Muscle of leg (tissue), 11 donors: Measurements from ENCODE around the gene MAST4. TPM values are rescaled to one million over a fixed set of nuclear protein-coding genes. Genes with fewer than 3 reads are reported as not detected.

Experiments used
- DNase-seq: peaks from one replicate; pipeline ENCODE4 v3.0.0; 2013
- H3K27ac ChIP-seq: one replicate; pipeline ENCODE4 v1.5.1; 2013; ENCODE audit warnings: mild to moderate bottlenecking, low read length, control low read depth
- H3K27me3 ChIP-seq: one replicate; pipeline ENCODE4 v1.6.1; 2013; ENCODE audit warnings: low read length; ENCODE audit not compliant: control insufficient read depth, insufficient read depth
- H3K36me3 ChIP-seq: one replicate; pipeline ENCODE4 v1.6.1; 2013; ENCODE audit warnings: low read length; ENCODE audit not compliant: control insufficient read depth, insufficient read depth
- H3K4me1 ChIP-seq: one replicate; pipeline ENCODE4 v1.6.1; 2013; ENCODE audit warnings: low read length; ENCODE audit not compliant: control insufficient read depth, insufficient read depth
- H3K4me3 ChIP-seq: one replicate; pipeline ENCODE4 v1.5.1; 2013; ENCODE audit warnings: low read length, control low read depth
- H3K9me3 ChIP-seq: replicated peaks from 2 replicates; pipeline ENCODE4 v1.6.1; 2013; ENCODE audit warnings: low read depth, low read length; ENCODE audit not compliant: control insufficient read depth
- WGBS: methylation state at CpG from one replicate; pipeline ENCODE4 v1.1.5; 2013; ENCODE audit warnings: missing lambda C conversion rate; ENCODE audit not compliant: insufficient coverage; 5-methylcytosine and 5-hydroxymethylcytosine counted together
- polyA plus RNA-seq, 8 donors: library from polyadenylated mRNA; unstranded; fragments of 120-200 nt; gene quantifications; one replicate each; pipeline versions ENCODE4 v1.2.1 to v1.2.3, GENCODE V29; 2013; ENCODE audit warnings: inconsistent platforms in 1 of 8, low replicate concordance in 1 of 8; ENCODE audit not compliant: insufficient read length in 8 of 8, insufficient read depth in 1 of 8
- total RNA-seq: library from RNA; stranded (reverse); fragments of 120-200 nt; gene quantifications from one replicate; pipeline ENCODE4 v1.2.4, GENCODE V29; 2013

MAST4 gene
- total and polyA plus RNA-seq, 9 donors = 7.3 to 15.4 (median 10.9) TPM

DNA sequence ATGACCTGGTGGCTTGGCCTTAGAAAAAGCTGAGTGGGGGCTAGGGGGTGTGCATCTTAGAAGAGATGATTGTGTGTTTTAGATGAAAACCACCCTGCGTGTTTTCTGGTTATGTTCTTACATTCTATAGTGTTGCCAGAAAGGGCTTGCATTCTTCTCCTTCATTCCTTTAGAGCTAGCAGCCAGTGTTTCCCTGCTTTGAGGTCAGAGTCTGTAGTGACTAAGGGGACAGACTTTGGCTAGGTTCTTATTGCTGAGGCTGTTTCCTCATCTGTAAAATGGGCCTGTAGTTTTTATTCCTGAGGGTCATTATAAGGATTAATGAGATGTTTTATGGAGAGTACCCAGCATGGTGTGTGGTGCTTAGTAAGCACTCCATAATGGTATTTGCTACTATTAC, 6.4 kb downstream of the MAST4 start:
- peaks cover 21% of the 10 kb centered on the region for H3K27me3 ChIP-seq
- no peaks in the 10 kb centered on the region for H3K36me3 ChIP-seq
- H3K9me3 ChIP-seq = no peaks in the 10 kb centered on the region
- no CpG with 5 or more reads among the region's 1 CpG for WGBS
- H3K4me3 ChIP-seq = no peak overlapping the region
- peaks cover under 1% of the 10 kb centered on the region for H3K4me1 ChIP-seq
- DNase-seq = no peak
- no peak overlapping the region for H3K27ac ChIP-seq

- H3K4me1 ChIP-seq = no peaks in the 10 kb centered on the region
- no peak overlapping the region for H3K4me3 ChIP-seq
- H3K9me3 ChIP-seq = no peaks in the 10 kb centered on the region
- no peaks in the 10 kb centered on the region for H3K36me3 ChIP-seq
- no peak overlapping the region for H3K27ac ChIP-seq
- no peak for DNase-seq
- H3K27me3 ChIP-seq = peaks cover 15% of the 10 kb centered on the region
- no CpG with 5 or more reads among the region's 1 CpG for WGBS
These were observed 7.0 kb downstream of the MAST4 start for GRCh38 chr5:66603164-66603563.

DNA sequence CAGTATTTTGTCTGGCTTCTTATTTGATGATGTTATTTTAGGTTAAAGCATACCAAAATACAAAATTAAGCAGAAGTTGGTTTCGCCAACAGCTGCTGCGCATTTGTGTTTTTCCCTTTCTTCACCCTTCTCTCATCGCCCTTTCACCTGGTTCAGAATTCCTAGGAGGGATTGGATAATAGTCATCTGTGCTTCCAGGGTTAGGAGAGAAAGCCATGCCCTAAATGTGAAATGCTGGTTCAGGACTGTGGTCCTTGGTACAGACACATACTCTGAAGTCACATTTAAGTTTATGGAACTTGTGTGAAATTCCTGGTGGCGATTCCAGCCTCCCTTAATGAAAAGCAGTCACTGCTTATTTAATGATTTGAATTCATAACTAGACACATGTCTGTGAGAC, 7.7 kb downstream of the MAST4 start:
- WGBS = no CpG with 5 or more reads among the region's 4 CpGs
- no peaks in the 10 kb centered on the region for H3K4me1 ChIP-seq

GRCh38 chr5:66606713-66607112, 10.5 kb downstream of the MAST4 start:
- DNase-seq = no peak
- no CpG with 5 or more reads among the region's 2 CpGs for WGBS
- H3K4me1 ChIP-seq = no peaks in the 10 kb centered on the region
- peaks cover 2% of the 10 kb centered on the region for H3K27me3 ChIP-seq
- no peaks in the 10 kb centered on the region for H3K9me3 ChIP-seq
- H3K36me3 ChIP-seq = no peaks in the 10 kb centered on the region
- H3K27ac ChIP-seq = no peak overlapping the region
- H3K4me3 ChIP-seq = no peak overlapping the region

More for the DNA sequence above, 7.7 kb downstream of the MAST4 start:
- Histone ChIP-seq H3K36me3 (no peaks in the 10 kb centered on the region), H3K4me3 (no peak overlapping the region), H3K27me3 (peaks cover 10% of the 10 kb centered on the region), H3K9me3 (no peaks in the 10 kb centered on the region), H3K27ac (no peak overlapping the region)
- DNase-seq = no peak

- H3K27me3 ChIP-seq = peaks cover 2% of the 10 kb centered on the region
- H3K4me3 ChIP-seq = no peak overlapping the region
- H3K9me3 ChIP-seq = no peaks in the 10 kb centered on the region
- H3K27ac ChIP-seq = no peak overlapping the region
- WGBS = 83% methylated on average over 4 of the region's 6 CpGs
- H3K36me3 ChIP-seq = no peaks in the 10 kb centered on the region
- no peak for DNase-seq
- H3K4me1 ChIP-seq = no peaks in the 10 kb centered on the region
These were observed 12.3 kb downstream of the MAST4 start for GRCh38 chr5:66608501-66608900.

- Histone ChIP-seq H3K27ac (no peak overlapping the region), H3K4me1 (no peaks in the 10 kb centered on the region), H3K4me3 (no peak overlapping the region), H3K27me3 (peaks cover 2% of the 10 kb centered on the region), H3K36me3 (no peaks in the 10 kb centered on the region), H3K9me3 (no peaks in the 10 kb centered on the region)
- no peak for DNase-seq
These were observed 13.4 kb downstream of the MAST4 start for GRCh38 chr5:66609615-66610014.

DNA sequence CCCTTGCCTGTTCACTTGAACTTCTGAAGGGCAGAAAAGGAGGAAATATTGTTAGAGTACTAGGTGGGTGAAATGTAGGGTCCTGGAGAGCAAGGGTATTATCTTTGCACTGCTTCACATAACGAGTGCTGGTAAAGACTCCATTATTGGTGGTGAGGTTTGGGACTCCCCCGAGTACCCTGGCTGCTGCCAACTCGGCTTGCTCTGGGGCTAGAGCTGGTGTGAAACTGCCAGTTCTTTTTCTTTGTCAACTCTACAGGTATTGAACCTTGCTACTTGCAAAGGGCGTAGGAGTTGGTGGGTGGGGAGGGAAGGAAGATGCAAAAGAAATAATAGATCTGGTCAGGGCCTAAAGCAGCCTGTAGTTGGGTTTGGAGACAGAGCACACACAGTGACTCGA, 16.0 kb downstream of the MAST4 start:
- WGBS = 75% methylated on average over 4 of the region's 5 CpGs
- Histone ChIP-seq H3K27ac (no peak overlapping the region), H3K4me1 (no peaks in the 10 kb centered on the region), H3K36me3 (no peaks in the 10 kb centered on the region), H3K9me3 (no peaks in the 10 kb centered on the region), H3K4me3 (no peak overlapping the region), H3K27me3 (no peaks in the 10 kb centered on the region)
- DNase-seq = no peak

- WGBS = 88% methylated on average over 3 of the region's 3 CpGs
- Histone ChIP-seq H3K27ac (no peak overlapping the region), H3K27me3 (no peaks in the 10 kb centered on the region), H3K4me1 (no peaks in the 10 kb centered on the region), H3K9me3 (no peaks in the 10 kb centered on the region), H3K36me3 (no peaks in the 10 kb centered on the region), H3K4me3 (no peak overlapping the region)
- DNase-seq = no peak
These were observed 18.9 kb downstream of the MAST4 start for GRCh38 chr5:66615136-66615535.

DNA sequence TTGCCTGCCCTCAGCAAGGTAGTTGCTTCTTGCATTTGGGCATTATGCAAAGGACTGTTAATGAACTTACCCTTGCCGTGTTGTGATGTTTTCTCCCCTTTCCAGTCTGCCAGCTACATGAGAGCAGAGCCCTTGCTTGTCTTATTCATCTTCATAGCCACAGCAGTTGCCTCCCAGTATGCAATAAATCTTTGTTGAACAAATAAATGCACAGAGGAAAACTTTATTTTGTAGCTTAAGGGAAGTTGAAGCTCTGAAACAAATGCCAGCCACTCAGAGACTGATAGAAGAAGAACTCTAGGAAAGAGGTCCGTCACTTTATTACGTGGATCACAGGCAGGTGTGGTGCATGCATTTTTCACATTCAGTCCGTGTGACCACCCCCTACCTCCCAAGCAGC, 19.7 kb downstream of the MAST4 start:
- Histone ChIP-seq H3K36me3 (no peaks in the 10 kb centered on the region), H3K27me3 (no peaks in the 10 kb centered on the region), H3K9me3 (no peaks in the 10 kb centered on the region), H3K4me1 (no peaks in the 10 kb centered on the region), H3K4me3 (no peak overlapping the region), H3K27ac (no peak overlapping the region)
- no peak for DNase-seq
- WGBS = no CpG with 5 or more reads among the region's 4 CpGs

DNA sequence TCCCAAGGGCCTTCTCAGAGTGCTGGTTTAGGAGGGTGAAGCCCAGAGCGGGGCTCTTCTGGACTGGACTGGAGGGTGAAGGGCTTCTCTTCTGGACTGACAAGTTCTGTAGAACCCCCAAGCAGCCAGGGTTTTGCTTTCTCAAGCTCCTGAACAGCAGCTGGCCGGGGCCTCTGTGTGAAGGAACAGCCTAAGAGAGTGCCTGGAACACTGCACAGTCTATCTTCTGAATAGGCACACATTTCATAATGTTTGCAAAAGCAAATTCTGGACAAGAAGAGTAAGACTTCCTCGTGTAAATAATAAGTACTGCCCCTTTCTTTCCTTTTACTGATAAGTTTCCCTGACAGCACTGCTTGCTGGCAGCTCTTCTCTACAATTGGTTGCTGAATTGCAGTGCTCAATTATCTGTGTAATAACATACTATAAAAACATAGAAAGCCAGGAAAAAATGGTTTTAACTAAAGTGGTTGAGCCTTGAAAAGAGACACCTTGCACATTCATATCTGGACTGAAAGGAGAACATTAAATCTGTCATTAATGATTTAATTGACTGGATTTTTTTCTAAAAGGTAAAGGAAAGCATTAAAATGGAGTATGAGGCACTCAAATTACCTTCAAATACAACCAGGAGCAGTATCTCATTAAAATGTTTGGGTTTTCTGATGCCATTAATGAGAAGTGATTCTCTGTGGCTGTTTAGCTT, 20.5 kb downstream of the MAST4 start:
- H3K4me1 ChIP-seq = no peaks in the 10 kb centered on the region
- no peak for DNase-seq
- WGBS = 100% methylated on average over 1 of the region's 3 CpGs
- H3K9me3 ChIP-seq = no peaks in the 10 kb centered on the region
- H3K27ac ChIP-seq = no peak overlapping the region
- H3K36me3 ChIP-seq = no peaks in the 10 kb centered on the region
- H3K4me3 ChIP-seq = no peak overlapping the region
- no peaks in the 10 kb centered on the region for H3K27me3 ChIP-seq
